IMR-90 (cell line): Measurements from ENCODE around the gene SPATA13. TPM values are rescaled to one million over a fixed set of nuclear protein-coding genes. Genes with fewer than 3 reads are reported as not detected.

Experiments used
- ATAC-seq: fragments of 200-7000 bp; cut with Tn5 transposase; 2 replicates; pipeline ENCODE4 v1.9.1; 2020; ENCODE audit warnings: low read depth, mild to moderate bottlenecking, moderate library complexity
- BruUV-seq: library from RNA; stranded (reverse); fragments of 400-500 nt; replicated peaks from 2 replicates; lab custom pipeline; 2021; lab: Mats Ljungman, UMichigan
- CTCF ChIA-PET: fragments of 300-600 bp; formaldehyde crosslinking; extraction: SDS; loops from one replicate; lab custom pipeline; 2021; ENCODE audit warnings: antibody characterized with exemption; lab: Yijun Ruan, JAX
- POLR2A ChIA-PET: fragments of 300-600 bp; sonication (Branson Sonifier 250); formaldehyde crosslinking; loops from one replicate; lab custom pipeline; 2022; ENCODE audit warnings: antibody characterized with exemption; ENCODE audit not compliant: unreplicated experiment; lab: Charles Lee
- DNase-seq: peaks from one replicate; pipeline ENCODE4 v3.0.0; 2013
- H2AFZ ChIP-seq: replicated peaks from 2 replicates; pipeline ENCODE3; 2013; ENCODE audit warnings: low read length, mild to moderate bottlenecking; ENCODE audit not compliant: poor library complexity
- H2AK5ac ChIP-seq: 2 replicates; pipeline ENCODE4 v1.6.1; 2013; ENCODE audit warnings: low read depth, low read length, inconsistent platforms
- H2AK9ac ChIP-seq: replicated peaks from 2 replicates; pipeline ENCODE3; 2013; ENCODE audit warnings: mild to moderate bottlenecking, low read depth, low read length, moderate library complexity; ENCODE audit not compliant: poor library complexity
- H2BK120ac ChIP-seq: 2 replicates; pipeline ENCODE4 v1.6.1; 2013; ENCODE audit warnings: low read depth, low read length, inconsistent platforms
- H2BK15ac ChIP-seq: 3 replicates; pipeline ENCODE4 v1.6.1; 2013; ENCODE audit warnings: low read depth, low read length, inconsistent platforms
- H2BK20ac ChIP-seq: 2 replicates; pipeline ENCODE4 v1.6.1; 2013; ENCODE audit warnings: low read depth, mild to moderate bottlenecking, inconsistent platforms, low read length, moderate library complexity
- H2BK5ac ChIP-seq: 2 replicates; pipeline ENCODE4 v1.6.1; 2013; ENCODE audit warnings: mild to moderate bottlenecking, low read depth, low read length, inconsistent platforms; ENCODE audit not compliant: poor library complexity, severe bottlenecking
- H3K14ac ChIP-seq: replicated peaks from 2 replicates; pipeline ENCODE4 v1.6.1; 2013; ENCODE audit warnings: low read depth, low read length, inconsistent platforms
- H3K18ac ChIP-seq: 2 replicates; pipeline ENCODE4 v1.6.1; 2013; ENCODE audit warnings: low read depth, low read length, control low read depth
- H3K23ac ChIP-seq: 2 replicates; pipeline ENCODE4 v1.6.1; 2013; ENCODE audit warnings: low read depth, low read length, inconsistent platforms
- H3K27ac ChIP-seq: 2 replicates; pipeline ENCODE4 v1.5.1; 2013; ENCODE audit warnings: mild to moderate bottlenecking, control low read depth, low read length; ENCODE audit not compliant: insufficient read depth
- H3K27me3 ChIP-seq: 2 replicates; pipeline ENCODE4 v1.6.1; 2013; ENCODE audit warnings: low read length; ENCODE audit not compliant: control insufficient read depth, insufficient read depth
- H3K36me3 ChIP-seq: 2 replicates; pipeline ENCODE4 v1.6.1; 2013; ENCODE audit warnings: low read length, mixed read lengths; ENCODE audit not compliant: control insufficient read depth, insufficient read depth
- H3K4ac ChIP-seq: 2 replicates; pipeline ENCODE4 v1.6.1; 2013; ENCODE audit warnings: low read depth, low read length, inconsistent platforms
- H3K4me1 ChIP-seq: 2 replicates; pipeline ENCODE4 v1.6.1; 2013; ENCODE audit warnings: low read length, mixed read lengths; ENCODE audit not compliant: control insufficient read depth, insufficient read depth
- H3K4me2 ChIP-seq: 2 replicates; pipeline ENCODE4 v1.6.1; 2013; ENCODE audit warnings: low read depth, mild to moderate bottlenecking, control low read depth, low read length, moderate library complexity
- H3K4me3 ChIP-seq: 2 replicates; pipeline ENCODE4 v1.5.1; 2013; ENCODE audit warnings: low read depth, mild to moderate bottlenecking, control low read depth, low read length, moderate library complexity; ENCODE audit not compliant: insufficient read depth
- H3K56ac ChIP-seq: 2 replicates; pipeline ENCODE4 v1.6.1; 2013; ENCODE audit warnings: low read length, inconsistent platforms; ENCODE audit not compliant: insufficient read depth; ENCODE audit errors: extremely low read depth
- H3K79me1 ChIP-seq, 2 experiments: 2 replicates each; pipeline ENCODE4 v1.6.1; 2013; ENCODE audit warnings: low read length in 2 of 2, inconsistent platforms in 1 of 2, low read depth in 1 of 2
- H3K9ac ChIP-seq: 2 replicates; pipeline ENCODE4 v1.6.1; 2013; ENCODE audit warnings: low read depth, low read length, control low read depth
- H3K9me1 ChIP-seq: 2 replicates; pipeline ENCODE4 v1.6.1; 2013; ENCODE audit warnings: low read length, inconsistent platforms; ENCODE audit not compliant: insufficient read depth
- H3K9me3 ChIP-seq: 2 replicates; pipeline ENCODE4 v1.6.1; 2013; ENCODE audit warnings: low read length; ENCODE audit not compliant: control insufficient read depth, insufficient read depth
- H4K20me1 ChIP-seq: 2 replicates; pipeline ENCODE4 v1.6.1; 2013; ENCODE audit warnings: low read length, inconsistent platforms; ENCODE audit not compliant: insufficient read depth
- H4K5ac ChIP-seq: 2 replicates; pipeline ENCODE4 v1.6.1; 2013; ENCODE audit warnings: mild to moderate bottlenecking, low read depth, low read length, control low read depth
- H4K8ac ChIP-seq, 2 experiments: 2 replicates each; pipeline ENCODE4 v1.6.1; 2013; ENCODE audit warnings: low read depth in 2 of 2, low read length in 2 of 2, control low read depth in 1 of 2, inconsistent platforms in 1 of 2
- H4K91ac ChIP-seq: 2 replicates; pipeline ENCODE4 v1.6.1; 2013; ENCODE audit warnings: low read depth, low read length, inconsistent platforms; ENCODE audit not compliant: insufficient read depth
- BHLHE40 ChIP-seq: fragments of 150-350 bp; IDR thresholded peaks from 2 replicates; pipeline ENCODE4 v1.6.1; 2016; ENCODE audit warnings: mild to moderate bottlenecking, low read depth, low read length
- FOS ChIP-seq: fragments of 150-350 bp; IDR thresholded peaks from 2 replicates; pipeline ENCODE4 v1.6.1; 2016; ENCODE audit warnings: low read depth, low read length
- MAFK ChIP-seq: IDR thresholded peaks from 2 replicates; pipeline ENCODE4 v1.6.1; 2012; ENCODE audit warnings: low read depth, low read length, improper control_type of control experiment
- RCOR1 ChIP-seq: IDR thresholded peaks from 2 replicates; pipeline ENCODE4 v1.6.1; 2012; ENCODE audit warnings: mild to moderate bottlenecking, low read length, improper control_type of control experiment; ENCODE audit not compliant: insufficient replicate concordance
- WGBS, 2 experiments: methylation state at CpG; one replicate each; pipeline versions ENCODE4 v1.1.5 to v1.1.7; 2013; ENCODE audit warnings: missing lambda C conversion rate in 2 of 2; ENCODE audit not compliant: insufficient read length in 1 of 2; ENCODE audit errors: extremely low coverage in 2 of 2; 5-methylcytosine and 5-hydroxymethylcytosine counted together
- dilution Hi-C: fragments of 300-500 bp; cut with HindIII; formaldehyde crosslinking; loops from one replicate; pipeline ENCODE4 v1.14.3; 2018; ENCODE audit warnings: low sequenced_read_pairs; ENCODE audit not compliant: unreplicated experiment
- in situ Hi-C: fragments of 300-500 bp; cut with MboI; formaldehyde crosslinking; loops from 3 replicates; pipeline ENCODE4 v1.14.3; 2019; ENCODE audit warnings: low sequenced_read_pairs, inconsistent platforms, mixed read lengths
- intact Hi-C: fragments of 100-400 bp; cut with micrococcal nuclease; formaldehyde crosslinking; loops from 2 replicates; pipeline ENCODE4 v1.10.0; 2022
- polyA plus RNA-seq, 3 experiments: library from polyadenylated mRNA; depleted of rRNA; stranded (reverse); fragments of >200 nt; gene quantifications; 2 replicates each; pipeline ENCODE4 v1.2.3, GENCODE V29; 2012; ENCODE audit warnings: low replicate concordance in 1 of 3
- total RNA-seq: library from RNA; depleted of rRNA; stranded (reverse); fragments of >200 nt; gene quantifications from 2 replicates; pipeline ENCODE4 v1.2.3, GENCODE V29; 2012
- TF ChIP-seq, protein P1 (sequence below): fragments of 150-350 bp; IDR thresholded peaks from 2 replicates; pipeline ENCODE4 v1.6.1; 2016; ENCODE audit warnings: low read depth, mild to moderate bottlenecking, low read length, moderate library complexity, borderline replicate concordance
- TF ChIP-seq, protein P2 (sequence below): fragments of 150-350 bp; IDR thresholded peaks from 2 replicates; pipeline ENCODE4 v1.6.1; 2017; ENCODE audit warnings: mild to moderate bottlenecking, antibody characterized with exemption, low read length, low read depth

SPATA13 gene
- total and polyA plus RNA-seq, 2 of the 4 experiments (the other 2 are of a cell fraction): 10.5 to 12.5 TPM

DNA sequence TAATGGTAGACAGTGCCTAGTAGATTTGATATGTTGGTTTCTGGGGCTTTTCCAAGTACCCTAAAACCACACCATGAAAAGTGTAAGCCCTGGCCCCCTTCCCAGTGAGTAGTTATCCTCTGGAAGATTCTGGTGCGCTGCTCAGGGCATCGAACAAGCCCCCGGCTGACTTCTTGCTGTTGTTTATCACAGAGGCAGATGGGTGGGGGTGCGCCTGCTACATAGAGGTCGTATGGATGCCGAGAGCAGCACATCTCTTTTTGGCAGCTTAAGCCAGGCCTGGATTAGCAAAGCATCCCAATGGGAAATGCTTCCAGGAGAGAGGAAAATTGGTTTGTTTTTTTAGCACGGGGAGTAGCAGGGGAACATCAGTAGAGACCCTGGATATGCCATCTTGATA is 26.3 kb upstream of the SPATA13 start:
- peak overlapping the region; percentile 15 for H2AFZ ChIP-seq
- H4K8ac ChIP-seq: peak overlapping the region in 1 of 2 experiments; percentile 1; a peak in 1 of 4 replicates
- peak overlapping the region; percentile 48 for H2BK120ac ChIP-seq
- CTCF ChIA-PET: no interaction called here
- no peak overlapping the region for H3K4me3 ChIP-seq
- peak overlapping the region; percentile 67 for H3K14ac ChIP-seq
- no peak overlapping the region for H2BK5ac ChIP-seq
- no peak overlapping the region for H4K5ac ChIP-seq
- POLR2A ChIA-PET: no interaction called here
- no peak overlapping the region for H3K4me2 ChIP-seq
- H3K4ac ChIP-seq: peak overlapping the region; percentile 71
- H3K18ac ChIP-seq: no peak overlapping the region
- H3K9ac ChIP-seq: no peak overlapping the region
- no peaks in the 10 kb centered on the region for H3K79me1 ChIP-seq
- H3K27ac ChIP-seq: no peak overlapping the region
- TF ChIP-seq, protein P1, sequence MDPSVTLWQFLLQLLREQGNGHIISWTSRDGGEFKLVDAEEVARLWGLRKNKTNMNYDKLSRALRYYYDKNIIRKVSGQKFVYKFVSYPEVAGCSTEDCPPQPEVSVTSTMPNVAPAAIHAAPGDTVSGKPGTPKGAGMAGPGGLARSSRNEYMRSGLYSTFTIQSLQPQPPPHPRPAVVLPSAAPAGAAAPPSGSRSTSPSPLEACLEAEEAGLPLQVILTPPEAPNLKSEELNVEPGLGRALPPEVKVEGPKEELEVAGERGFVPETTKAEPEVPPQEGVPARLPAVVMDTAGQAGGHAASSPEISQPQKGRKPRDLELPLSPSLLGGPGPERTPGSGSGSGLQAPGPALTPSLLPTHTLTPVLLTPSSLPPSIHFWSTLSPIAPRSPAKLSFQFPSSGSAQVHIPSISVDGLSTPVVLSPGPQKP: no peak
- TF ChIP-seq BHLHE40 (no peak), FOS (no peak), MAFK (no peak), RCOR1 (no peak)
- TF ChIP-seq, protein P2, sequence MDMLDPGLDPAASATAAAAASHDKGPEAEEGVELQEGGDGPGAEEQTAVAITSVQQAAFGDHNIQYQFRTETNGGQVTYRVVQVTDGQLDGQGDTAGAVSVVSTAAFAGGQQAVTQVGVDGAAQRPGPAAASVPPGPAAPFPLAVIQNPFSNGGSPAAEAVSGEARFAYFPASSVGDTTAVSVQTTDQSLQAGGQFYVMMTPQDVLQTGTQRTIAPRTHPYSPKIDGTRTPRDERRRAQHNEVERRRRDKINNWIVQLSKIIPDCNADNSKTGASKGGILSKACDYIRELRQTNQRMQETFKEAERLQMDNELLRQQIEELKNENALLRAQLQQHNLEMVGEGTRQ: no peak
- no peak overlapping the region for H3K23ac ChIP-seq
- H3K9me1 ChIP-seq: no peaks in the 10 kb centered on the region
- dilution Hi-C loops: no loop called here
- peaks cover 7% of the 10 kb centered on the region for H3K9me3 ChIP-seq
- no peaks in the 10 kb centered on the region; the same call in 1 of the 2 replicates for H3K27me3 ChIP-seq
- H2AK5ac ChIP-seq: peak overlapping the region; percentile 3; the same call in 1 of the 2 replicates
- no peak overlapping the region for H3K56ac ChIP-seq
- H4K20me1 ChIP-seq: no peaks in the 10 kb centered on the region
- no peak for DNase-seq
- in situ Hi-C loops: no loop called here
- H2BK20ac ChIP-seq: peak overlapping the region; percentile 70
- H2BK15ac ChIP-seq: peak overlapping the region; percentile 50; the same call in 2 of the 3 replicates
- ATAC-seq: no peak
- peaks cover 4% of the 10 kb centered on the region for H3K4me1 ChIP-seq
- H4K91ac ChIP-seq: no peak overlapping the region
- WGBS, 2 experiments: 60% methylated on average over 1 of the region's 7 CpGs; no CpG with 5 or more reads in 1 of the 2 experiments
- intact Hi-C loops: loop anchor here (5.0 kb wide), 1 partner anchor 47 kb away; no protein-coding TSS in a partner anchor
- H3K36me3 ChIP-seq: no peaks in the 10 kb centered on the region
- no TSS peak for BruUV-seq
- peak overlapping the region; percentile 51 for H2AK9ac ChIP-seq
